AG10803 (cell line): ENCODE measurements around the gene TMEM165.
"Not testable (repeated sequence)": the region's sequence is repeated elsewhere in the genome, so short reads cannot be mapped to it uniquely, and the experiment has no call there.

Experiments used
- DNase-seq: peaks from one replicate; pipeline ENCODE4 v3.0.0; 2010; ENCODE audit warnings: low read depth
- H3K4me3 ChIP-seq: 2 replicates; pipeline ENCODE4 v1.5.1; 2011; ENCODE audit warnings: mild to moderate bottlenecking, low read length, control low read depth
- CTCF ChIP-seq: conservative IDR thresholded peaks from 2 replicates; pipeline ENCODE4 v1.5.1; 2011; ENCODE audit warnings: mild to moderate bottlenecking, low read length, control low read depth, inconsistent platforms

The TMEM165 gene, protein sequence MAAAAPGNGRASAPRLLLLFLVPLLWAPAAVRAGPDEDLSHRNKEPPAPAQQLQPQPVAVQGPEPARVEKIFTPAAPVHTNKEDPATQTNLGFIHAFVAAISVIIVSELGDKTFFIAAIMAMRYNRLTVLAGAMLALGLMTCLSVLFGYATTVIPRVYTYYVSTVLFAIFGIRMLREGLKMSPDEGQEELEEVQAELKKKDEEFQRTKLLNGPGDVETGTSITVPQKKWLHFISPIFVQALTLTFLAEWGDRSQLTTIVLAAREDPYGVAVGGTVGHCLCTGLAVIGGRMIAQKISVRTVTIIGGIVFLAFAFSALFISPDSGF

DNA sequence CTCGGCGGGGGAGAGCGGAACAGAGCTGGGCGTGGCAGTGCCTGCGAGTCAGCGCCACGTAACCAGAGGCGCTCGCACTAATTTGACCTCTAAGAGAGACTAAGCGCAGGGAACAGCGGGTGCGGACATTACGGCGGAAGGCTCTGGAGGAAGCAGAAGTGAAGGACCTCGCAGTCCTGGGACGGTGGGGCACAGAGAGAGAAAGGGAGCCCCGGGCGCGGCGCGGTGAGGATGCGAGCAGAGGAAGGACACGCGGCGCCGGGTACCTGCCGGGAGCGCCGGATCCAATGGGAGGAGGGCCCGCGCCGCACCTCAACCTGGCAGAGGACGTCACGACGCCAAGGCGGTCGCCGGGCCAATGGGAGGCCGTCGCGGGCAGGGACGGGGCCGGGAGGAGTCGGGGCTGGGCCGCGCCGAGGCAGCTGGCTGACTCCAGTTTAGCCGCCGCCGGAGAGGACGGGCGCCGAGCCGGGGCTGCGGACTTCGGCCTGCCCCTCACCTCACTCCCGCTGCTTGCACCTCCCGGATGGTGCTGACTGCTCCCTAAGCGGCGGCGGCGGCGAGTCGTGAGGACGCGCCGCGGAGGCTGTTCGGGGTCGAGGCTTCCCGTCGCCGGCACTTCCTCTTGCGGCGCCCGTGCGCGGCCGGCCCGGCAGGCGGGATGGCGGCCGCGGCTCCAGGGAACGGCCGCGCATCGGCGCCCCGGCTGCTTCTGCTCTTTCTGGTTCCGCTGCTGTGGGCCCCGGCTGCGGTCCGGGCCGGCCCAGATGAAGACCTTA is at the start of gene TMEM165:
TSS of gene TMEM165 (plus strand) at position 429 of the 779 bp plus-strand sequence. CDS start at position 662, 233 bp downstream.
- H3K4me3 ChIP-seq: peak within 1 kb of the TSS; percentile 84
- peak; percentile 82 for DNase-seq
- TF ChIP-seq CTCF: no peak

DNA sequence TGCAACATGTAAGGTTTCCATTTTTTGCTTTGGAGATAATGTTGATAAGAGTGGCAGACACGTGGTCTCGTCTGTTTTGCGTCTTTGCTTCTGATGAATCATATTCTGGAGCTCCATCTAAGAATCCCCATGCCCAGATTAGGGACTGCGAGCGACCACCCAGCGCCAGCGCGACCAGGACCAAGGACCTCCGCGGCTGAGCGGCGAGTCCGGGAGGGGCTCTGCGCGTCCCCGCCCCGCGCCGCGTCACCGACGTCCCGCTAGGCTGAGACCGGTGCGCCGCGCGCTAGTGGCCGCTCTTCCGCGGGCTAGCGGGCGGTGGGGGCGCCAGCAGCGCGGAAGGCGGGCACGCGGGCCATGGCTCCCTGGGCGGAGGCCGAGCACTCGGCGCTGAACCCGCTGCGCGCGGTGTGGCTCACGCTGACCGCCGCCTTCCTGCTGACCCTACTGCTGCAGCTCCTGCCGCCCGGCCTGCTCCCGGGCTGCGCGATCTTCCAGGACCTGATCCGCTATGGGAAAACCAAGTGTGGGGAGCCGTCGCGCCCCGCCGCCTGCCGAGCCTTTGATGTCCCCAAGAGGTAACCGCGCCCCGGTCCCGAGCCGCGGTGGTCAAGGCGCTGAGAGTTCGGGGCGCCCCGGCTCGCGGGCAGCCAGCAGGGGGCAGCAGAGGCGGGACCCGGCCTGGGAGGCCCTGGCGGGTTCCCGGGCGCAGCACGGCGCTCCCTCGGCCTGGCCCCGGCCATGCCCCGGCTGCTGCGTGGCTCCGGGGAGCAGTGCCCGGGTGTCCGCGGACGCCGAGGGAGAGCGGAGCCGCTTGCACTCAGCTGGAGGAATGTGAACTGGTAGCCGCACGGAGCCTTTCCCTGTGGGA is 49.5 kb upstream of the TMEM165 start, which contains the start of gene SRD5A3:
TSS of gene SRD5A3 (plus strand) at position 263 of the 871 bp plus-strand sequence. CDS start at position 358, 95 bp downstream.
- H3K4me3 ChIP-seq: peak within 1 kb of the TSS; percentile 73
- peak; percentile 76 for DNase-seq
- peak; percentile 46 for TF ChIP-seq CTCF

- no peak for TF ChIP-seq CTCF
- H3K4me3 ChIP-seq: peak overlapping the region; percentile 73
- no peak for DNase-seq
These were observed 48.9 kb upstream of the TMEM165 start for GRCh38 chr4:55346851-55347255.

DNA sequence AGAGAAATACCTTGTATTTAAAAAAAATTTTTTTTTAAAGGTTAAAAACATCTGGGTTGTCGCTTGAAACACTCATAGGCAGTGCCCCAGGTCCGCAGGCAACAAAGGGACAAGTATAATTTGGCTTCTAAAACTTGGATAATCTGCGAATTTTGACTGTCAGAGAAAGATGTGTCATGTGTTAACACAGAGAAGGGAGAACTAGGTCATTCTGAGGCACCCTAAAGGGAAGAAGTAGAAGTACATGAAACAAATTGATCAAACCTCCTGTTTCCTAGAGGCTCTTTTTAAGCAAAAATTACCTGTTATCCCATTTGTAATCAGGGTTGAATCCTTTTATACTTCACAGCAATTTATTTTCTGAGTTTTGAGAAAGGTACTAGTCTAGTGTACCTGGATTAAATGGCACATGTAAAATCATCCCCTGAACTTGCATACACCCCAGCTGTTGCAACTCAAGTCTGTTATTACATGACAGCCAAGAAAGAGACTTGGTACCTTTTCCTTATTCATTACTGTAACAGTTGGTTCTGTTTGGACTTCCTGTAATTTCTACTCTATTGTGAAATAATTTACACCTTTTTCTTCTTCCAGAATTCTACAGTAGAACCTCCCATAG is 48.0 kb upstream of the TMEM165 start:
- no peak for TF ChIP-seq CTCF
- H3K4me3 ChIP-seq: no peak overlapping the region
- no peak for DNase-seq

DNA sequence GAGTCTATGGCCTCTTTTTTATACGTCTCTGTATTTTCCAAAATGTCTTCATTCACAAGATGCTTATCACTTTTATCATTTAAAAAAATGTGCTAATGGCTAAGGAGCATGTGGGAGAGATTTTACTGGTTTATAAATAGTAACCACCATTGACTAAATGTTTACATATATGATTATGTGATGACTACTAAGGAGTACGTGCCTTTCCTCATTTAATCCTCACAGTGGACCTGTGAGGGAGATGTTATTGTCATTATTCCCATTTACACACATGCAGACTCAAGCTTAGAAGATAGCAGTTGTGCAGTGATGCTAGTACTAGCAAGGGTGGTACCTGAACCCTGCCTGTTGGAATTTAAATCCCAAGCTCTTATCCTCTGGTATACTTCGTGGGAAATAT is 47.3 kb upstream of the TMEM165 start:
- TF ChIP-seq CTCF: no peak

DNA sequence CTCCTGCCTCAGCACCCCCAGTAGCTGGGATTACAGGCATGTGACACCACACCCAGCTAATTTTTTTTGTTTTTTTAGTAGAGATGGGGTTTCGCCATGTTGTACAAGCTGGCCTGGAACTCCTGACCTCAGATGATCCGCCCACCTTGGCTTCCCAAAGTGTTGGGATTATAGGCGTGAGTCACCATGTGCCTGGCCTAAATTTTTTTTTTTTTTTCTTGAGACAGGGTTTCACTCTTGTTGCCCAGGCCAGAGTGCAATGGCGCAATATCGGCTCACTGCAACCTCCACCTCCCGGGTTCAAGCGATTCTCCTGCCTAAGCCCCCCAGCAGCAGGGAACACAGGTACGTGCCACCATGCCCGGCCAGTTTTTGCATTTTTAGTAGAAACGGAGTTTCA is 44.9 kb upstream of the TMEM165 start:
- not testable (repeated sequence) for H3K4me3 ChIP-seq
- DNase-seq: peak; percentile 40

More for the DNA sequence above, 47.3 kb upstream of the TMEM165 start:
- H3K4me3 ChIP-seq: no peak overlapping the region
- peak; percentile 30 for DNase-seq
